Measurements from ENCODE around the gene CLPTM1L.
"Not testable (repeated sequence)": the region's sequence is repeated elsewhere in the genome, so short reads cannot be mapped to it uniquely, and the experiment has no call there.

Gene CLPTM1L

DNA sequence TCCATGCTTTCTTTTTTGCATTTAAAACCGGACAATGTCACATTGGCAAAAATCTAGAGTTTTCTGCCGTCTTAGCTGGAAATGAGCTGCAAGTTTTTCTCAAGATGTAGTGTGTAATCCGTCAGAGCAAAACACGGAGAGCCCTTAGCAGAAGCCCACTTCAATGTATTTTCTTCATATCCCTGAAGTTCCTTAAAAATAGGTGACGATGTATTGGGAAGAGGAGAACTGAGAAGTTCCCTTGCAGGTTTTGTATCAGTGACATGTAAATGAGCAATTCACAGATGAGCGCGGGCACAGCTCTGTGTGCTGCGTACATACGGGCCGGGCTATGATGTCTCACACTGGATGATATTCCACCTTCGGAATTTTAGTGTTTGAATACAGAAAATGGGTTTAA lies 14.8 kb upstream of the CLPTM1L start:
- DNase-seq (ENCODE audit: low spot score): no peak

DNA sequence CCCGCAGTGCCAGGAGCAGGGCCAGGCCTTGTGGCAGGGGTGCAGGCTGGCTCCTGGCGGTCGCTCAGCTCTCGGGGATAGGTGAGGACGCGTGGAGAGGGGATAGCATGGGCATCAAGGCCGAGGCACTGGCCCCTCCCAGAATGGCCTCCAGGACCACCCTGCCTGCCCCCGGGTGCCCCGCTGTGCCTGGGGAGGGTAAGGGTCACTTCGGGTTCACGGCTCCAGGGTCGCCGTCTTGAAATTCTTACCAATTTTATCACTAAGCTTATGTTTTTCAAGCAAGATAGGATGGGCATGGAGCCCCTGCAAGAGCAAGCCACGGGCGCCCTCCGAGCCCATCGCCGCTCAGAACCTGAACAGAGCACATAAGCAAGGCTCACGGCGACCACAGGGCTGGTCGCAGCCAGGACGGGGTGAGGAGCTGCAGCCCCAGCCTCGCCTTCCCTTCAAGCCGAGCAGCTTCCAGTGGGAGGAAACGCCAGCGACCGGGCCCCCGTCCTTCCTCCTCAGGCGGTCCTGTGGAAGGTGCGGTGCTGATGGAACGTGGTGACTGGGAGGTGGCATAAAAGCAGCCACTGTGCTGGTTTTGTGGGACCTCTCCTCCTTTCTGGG lies 14.2 kb upstream of the CLPTM1L start:
- no peak for DNase-seq (ENCODE audit: low spot score)

DNA sequence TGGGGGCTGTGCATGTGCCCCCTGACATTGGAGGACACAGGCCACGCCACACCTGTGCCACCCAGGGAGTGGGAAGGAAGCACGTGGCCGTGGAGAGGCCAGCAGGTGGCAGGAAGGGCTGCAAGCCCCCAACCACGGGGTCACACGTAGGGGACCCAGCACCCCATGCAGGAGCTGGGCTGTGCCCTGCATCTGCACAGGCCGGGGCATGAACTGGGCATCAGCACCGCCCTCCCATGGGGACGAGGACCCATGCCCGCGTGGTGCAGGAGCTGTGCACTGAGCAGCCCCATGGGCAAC lies 13.8 kb upstream of the CLPTM1L start:
- no peak for DNase-seq (ENCODE audit: low spot score)

DNA sequence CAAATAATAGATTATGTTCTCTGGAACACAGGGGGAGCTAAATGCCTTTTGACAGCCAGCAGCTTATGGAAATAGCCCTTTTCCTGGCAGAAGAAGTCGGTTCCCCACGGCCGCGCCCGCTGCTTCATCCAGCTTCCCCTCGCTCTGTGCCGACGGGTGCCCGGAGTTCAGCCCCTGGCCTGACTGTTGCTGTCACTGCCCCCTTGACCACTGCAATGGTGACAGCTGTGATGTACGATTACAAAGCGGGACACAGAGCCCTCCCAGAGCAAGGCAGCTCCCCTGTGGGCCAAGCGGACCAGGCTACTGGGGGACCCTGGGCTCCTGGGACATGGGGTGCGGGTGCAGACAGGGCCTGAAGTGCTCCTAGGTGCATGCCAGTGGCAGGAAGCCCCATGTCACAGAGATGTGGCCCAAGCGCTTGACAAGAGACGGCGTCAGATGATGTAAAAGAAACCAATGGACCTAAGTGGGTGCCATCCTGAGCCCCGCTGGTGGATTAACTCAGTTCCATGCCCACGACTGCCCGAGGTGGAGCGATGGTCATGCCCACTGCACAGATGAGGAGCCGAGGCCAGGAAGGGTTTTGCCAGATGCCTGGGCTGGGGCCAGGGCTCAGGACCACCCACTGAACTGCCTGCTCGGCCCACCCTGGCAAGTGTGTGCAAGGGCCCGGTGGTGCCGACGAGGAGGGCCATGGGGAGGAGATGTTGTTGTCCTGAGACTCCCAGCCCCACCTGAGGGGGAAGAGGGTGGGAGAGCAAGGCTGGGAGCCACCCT lies 13.2 kb upstream of the CLPTM1L start:
- DNase-seq (ENCODE audit: low spot score): no peak

DNA sequence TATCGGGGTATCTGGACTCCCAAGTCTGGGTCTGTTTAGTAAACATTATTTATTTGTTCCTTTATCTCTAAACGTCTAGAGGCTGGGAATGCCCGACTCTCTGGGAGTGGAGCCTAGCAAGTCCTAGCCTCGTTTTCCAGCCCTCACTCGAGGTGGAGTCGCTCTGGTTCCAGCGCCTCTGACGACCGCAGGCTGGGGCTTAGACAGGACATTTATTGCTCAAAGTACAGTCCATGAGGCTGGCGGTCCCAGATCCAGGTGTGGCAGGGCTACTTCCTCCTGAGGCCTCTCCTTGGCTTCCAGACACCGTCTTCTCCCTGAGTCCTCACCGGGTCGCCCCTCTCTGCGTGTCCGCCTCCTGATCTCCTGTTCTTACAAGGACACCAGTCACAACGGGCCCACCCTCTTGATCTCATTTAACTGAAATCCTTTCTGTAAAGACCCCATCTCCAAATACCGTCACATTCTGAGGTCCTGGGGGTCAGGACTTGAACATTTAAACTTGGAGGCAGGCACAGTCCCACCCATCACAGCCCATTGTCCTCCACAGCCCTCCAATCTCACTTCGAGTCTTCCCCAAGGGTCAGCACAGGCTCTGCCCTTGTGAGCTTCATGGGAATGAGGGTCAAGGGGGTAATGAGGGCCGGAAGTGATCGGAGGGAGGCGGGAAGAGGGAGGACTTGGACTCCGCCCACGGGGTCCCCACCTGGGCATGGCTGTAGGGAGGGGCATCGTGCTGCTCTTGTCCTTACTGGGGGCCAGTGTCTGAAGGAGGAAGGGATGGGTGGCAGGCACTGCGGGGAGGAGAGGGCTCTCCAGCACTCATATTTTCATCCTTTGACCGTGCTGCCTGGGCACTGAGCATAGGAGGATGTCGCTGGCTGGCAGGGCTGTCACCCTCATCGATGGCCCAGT lies 12.2 kb upstream of the CLPTM1L start:
- DNase-seq (ENCODE audit: low spot score): no peak

DNA sequence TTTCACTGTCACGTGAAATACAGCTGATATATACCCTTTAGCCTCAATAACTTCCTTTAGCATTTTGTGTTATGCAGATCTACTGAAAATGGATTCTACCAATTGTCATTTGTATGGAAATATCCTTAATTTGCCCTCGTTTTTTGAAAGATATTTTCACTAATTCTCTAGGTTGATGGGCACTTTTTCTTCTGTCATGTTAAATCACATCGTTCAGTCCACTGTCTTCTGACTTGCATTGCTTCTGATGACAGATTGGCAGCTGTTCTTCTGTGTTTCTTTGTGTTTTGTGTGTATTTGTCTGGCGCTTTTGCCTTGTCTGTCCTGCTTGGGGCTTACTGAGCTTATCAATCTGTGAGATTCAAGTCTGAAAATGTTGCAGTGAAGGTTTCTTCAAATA lies 9.7 kb upstream of the CLPTM1L start:
- DNase-seq (ENCODE audit: low spot score): no peak

DNA sequence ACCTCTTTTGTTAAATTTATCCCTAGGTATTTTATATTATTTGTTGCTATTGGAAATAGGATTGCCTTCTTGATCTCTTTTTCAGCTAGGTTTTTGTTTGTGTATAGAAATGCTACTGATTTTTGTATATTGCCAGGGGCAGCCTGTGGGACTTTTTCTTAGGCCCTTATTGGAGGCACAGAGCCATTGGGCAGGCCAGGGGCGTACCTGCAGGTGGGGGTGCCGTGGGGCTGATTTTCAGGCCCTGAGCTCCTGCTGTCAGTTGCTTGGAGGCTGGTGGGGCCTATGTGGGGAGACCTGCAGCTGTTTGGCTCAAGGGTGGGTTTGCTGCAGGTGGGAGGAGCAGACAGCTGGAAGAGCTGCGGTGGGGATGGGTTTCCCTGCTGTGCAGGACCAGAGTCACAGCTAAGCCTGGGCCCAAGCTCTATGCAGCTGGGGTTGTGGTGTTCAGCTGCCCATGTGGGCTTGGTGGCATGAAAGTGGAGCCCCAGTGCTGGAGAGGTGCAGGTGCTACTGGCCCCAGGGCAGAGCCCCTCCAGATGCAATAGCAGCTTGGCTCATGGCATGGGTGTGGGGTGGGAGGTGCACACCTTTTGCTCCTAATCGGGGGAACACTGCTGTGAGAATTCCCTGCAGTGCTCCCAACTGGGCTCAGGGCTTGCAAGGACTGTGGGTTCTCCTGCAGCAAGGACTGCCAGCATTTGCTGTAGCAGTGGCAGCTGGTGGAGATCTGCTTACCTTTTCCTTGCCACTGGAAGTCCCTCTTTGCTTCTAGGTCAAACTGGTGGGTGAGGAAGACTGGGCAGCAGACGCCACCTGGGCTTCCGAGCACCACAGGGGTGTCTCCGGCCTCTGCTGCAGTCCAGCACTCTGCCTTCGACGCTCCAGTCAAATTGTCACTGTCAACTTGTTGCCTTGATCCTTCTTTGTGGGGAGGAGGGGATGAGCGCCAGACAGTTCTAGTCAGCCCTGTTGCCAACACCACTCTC lies 7.6 kb upstream of the CLPTM1L start:
- DNase-seq (ENCODE audit: low spot score): no peak

DNA sequence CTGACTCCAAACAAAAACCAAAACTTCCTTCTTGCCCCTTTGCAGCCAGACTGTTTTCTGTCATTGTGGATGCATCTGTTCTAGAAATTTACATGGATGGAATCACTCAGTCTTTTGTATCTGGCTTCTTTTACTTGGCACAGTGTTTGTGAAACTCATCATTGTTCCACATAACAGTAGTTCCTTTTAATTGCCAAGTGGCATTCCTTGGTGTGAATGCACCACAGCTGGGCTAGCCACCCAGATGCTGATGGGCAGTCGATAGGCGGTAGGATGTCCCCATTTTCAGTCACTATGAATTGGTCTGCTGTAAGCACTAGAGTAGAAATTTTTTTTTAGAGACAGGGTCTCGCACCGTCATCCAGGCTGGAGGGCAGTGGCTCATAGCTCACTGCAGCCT lies 6.3 kb upstream of the CLPTM1L start:
- no peak for DNase-seq (ENCODE audit: low spot score)

DNA sequence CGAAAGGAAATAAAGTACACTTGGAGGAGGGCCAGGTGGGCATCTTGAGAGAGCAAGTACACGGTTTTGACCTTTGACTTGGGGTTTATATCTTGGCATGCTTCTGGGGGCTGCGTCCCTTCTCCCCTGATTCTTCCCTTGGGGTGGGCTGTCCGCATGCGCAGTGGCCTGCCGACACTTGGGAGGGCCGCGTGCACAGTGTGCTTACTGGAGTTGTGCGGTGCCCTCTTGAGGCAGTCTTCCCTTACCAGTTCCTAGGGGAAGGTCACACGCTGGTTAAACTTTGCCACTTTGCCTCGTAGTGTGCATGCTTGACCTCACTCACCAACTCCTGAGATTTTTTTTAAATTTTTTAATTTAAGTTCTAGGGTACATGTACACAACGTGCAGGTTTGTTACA lies 4.3 kb upstream of the CLPTM1L start:
- DNase-seq (ENCODE audit: low spot score): no peak

DNA sequence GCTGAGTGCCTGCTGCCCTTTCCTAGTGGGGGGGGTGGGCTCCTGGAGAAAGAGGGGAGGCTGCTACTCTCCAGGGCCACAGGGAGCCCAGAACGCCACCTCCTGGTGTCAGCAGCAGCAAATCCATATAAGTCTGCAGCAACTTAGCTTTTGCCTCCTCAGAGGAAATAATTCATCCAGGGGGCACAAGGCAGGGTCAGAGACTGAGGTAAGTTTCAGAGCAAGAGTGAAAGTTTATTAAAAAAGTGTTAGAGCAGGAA lies 4.0 kb upstream of the CLPTM1L start:
- DNase-seq (ENCODE audit: low spot score): no peak

DNA sequence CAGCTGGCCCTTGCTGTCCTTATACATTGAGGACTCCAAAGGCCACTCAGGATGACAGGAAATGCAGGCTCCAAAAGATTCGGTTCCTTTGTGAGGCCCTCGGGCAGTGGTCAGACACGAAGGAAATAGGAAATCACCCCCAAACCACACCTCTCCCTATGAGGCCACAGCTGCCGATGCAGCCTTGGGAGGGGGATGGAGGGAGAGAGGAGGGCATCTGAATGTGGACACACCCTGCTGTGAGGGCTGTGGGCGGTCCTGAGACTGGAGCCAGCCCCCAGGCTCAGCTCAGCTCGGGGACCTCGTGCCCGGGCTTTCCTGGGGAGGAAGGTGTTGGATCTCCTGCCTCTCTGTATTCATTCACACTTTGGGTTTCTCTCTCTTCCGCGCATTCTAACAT lies 2.7 kb upstream of the CLPTM1L start:
- DNase-seq (ENCODE audit: low spot score): no peak

DNA sequence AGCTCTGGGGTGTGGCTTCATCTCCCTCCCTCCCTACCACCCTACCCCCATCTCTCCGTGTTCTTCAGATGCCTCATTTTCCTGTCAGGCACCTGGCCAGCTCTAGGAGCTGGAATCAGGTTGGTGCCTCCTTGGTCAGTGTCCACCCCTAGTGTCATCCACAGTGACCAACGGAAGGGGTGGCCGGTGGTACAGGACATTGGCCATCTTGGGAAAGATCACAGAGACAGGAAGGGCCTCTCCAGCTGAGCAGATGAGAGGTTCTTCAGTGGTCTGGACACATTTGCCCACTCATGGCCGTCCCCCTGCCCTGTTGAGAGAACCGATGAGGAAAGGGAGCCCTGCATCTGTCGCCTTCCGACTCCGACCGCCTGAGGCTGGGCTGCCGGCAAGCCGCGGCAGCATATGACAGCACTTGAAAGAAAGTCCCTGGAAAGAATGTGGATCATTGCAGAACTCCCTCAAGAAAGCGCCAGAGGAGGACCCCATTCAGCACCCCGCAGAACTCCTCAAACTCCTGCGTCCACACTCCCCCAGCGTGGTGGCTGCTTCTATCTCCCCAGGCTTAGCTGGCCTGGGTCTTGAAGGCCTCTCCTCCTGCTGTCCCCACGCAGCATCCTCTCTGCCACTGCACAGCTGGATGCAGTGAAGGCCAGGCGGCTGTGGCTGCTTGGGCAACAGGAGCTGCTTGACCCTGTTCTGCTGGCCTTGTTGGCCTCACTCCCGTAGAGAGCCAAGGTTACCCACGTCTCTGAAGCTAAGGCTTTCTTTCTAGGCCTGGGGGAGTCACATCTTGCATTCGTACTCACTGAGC lies 1.9 kb upstream of the CLPTM1L start:
- DNase-seq (ENCODE audit: low spot score): no peak

DNA sequence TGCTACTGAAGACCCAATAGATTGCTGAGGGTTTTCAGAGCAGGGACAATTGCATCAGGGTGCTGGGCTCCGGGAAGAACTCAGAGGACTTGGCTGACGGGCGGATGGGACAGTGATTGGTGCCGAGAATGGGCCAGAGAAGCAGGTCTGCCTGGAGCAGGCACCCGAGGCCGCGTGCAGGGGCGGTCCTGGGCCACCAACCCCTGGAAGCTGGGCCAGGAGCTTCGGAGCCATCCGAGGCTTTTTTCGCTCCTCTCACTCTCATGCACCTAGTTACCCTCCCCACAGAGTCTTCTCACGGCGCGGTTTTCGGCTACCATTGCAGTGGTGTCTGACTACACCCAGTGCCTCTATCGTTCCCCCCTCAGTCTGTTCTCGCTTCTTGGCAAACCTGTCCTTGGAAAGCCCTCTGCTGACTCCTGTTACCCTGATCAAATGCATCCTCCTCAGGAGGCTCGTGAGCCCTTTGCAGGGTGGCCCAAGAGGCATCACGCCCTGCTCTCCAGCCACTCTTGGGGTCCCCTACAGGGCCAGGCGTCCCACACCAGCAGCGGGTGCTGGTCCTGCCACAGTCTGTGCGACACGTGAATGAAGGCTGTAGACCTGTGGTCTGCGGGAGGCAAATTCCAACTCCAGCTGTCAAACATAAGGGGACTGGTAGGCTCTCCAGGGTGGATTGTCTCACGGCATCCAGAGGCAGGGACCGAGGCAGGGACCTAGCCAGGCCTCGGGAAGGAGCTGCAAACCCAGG lies 1.2 kb upstream of the CLPTM1L start:
- DNase-seq (ENCODE audit: low spot score): no peak

DNA sequence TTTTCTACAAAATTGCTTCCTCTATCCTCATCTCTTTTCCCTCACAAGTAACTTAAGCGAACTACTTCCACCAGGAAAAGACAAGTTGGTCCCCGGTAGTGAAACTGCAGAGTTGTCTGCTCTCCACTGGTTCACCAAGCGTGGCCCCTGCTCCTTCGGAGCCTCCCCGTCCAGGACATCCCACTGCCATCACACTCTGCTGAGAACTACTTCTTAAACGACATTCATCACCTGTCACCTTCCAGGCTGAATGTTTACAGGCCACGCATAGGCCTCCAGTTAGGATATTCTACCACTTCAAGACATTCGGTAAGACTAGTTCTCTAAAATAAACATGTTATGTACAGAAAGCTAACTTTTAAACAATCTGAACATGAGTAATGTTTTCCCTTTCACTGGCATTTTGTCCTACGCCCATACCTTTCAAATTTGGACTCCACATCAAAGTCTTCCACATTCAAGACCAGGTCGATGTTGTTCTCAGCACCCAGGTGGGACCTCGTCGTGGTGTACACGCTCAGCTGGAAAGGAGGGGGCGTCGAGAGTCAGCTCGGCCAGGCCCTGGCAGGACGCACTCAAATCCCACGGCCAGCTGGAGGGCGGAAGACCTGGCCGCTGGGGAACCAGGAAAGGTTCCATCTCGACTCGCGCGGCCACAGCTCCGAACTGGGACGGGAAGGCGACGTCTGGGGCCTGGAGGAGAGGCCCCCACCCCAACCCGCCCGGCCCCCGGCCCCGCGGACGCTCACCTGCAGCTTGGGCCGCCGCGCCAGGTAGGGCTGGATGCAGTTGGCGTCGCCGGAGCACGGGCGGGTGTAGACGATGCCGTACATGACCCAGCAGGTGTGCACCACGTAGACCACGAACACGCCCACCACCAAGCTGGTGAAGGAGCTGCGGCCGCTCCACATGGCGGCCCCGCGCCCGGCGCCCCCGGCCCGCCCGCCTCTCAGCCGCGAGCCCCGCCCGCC lies 683 bp downstream of the CLPTM1L start:
- no peak for DNase-seq (ENCODE audit: low spot score)

DNA sequence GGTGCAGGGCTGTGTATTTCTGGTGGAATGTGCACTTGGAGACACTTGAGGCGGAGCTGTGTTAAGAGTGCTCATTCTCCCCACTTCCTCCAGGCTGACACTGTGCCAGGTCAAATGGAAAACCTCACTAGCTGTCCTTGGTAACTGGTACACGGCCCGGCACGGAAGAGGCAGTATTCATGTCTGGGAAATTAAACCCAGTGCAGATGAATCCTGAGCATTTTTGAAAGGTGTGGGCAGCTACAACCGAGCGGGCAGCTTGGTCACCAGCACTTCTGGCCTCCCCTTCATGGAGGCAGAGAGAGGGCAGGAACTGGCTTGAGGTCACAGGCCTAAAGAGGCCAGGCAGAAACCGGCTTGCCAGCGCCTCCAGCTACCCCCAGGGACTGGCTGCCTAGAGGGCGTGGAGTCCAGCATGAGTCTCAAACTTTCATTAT lies 1.6 kb downstream of the CLPTM1L start:
- no peak for DNase-seq (ENCODE audit: low spot score)

DNA sequence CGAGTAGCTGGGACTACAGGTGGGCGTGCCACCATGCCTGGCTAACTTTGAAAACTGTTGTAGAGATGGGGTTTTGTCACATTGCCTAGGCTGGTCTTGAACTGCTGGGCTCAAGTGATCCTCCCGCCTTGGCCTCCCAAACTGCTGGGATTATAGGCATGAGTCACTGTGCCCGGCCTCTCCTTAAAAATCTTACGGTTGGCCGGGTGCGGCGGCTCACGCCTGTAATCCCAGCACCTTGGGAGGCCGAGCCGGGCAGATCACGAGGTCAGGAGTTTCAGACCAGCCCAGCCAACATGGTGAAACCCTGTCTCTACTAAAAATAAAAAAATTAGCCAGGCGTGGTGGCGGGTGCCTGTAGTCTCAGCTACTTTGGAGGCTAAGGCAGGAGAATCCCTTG lies 2.2 kb downstream of the CLPTM1L start:
- not testable (repeated sequence) for DNase-seq (ENCODE audit: low spot score)

DNA sequence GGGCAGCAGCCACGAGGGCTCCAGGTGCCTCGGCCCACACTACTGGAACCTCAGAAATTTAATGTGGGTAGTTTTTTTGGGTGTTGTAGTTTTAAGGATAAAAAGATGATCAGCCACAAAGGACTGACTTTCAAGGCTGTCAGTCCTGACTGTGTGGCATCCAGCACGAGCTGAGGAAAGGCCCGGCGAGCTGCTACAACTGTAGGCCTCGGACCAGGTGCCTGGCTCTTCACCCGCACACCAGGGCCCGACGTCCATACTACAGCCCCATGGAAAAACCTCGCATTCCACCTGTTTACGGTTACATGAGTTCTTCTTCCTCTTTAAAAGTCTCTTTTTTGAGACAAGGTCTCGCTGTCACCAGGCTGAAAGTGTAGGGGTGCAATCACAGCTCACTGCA lies 2.6 kb downstream of the CLPTM1L start:
- no peak for DNase-seq (ENCODE audit: low spot score)

DNA sequence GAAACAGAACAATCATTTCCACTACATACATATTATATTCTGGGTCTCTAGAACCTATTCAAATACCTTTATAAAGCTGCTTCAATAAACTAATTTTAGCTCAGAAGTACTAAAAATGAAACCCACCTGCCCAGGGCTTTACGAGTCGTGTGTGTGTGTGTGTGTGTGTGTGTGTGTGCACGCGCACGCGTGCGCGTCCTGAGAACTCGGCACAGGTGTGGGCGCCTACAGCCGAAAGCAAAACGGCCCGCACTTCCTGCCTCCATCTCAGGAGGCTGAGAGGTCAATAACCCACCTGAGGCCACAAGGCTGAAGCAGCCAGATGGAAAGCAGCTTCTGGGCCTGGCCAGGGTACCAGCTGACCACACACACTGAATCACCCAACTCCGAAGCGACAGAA lies 3.0 kb downstream of the CLPTM1L start:
- DNase-seq (ENCODE audit: low spot score): no peak

DNA sequence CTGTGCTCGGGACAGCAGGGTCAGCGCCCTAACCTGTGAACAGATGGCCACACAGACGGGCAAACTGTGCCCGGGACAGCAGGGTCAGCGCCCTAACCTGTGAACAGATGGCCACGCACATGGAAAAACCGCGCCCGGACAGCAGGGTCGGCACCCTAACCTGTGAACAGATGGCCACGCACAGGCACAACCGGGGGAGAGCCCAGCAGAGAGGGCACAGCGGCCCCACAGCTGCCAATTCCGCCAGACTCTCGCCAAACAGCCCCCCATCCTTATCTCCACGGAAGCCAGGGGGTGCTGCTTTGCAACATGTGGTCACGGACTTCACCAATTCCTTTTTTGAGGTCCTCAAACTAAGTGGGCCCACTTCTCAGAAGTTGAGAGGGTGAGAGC lies 5.1 kb downstream of the CLPTM1L start:
- not testable (repeated sequence) for DNase-seq (ENCODE audit: low spot score)
